ENCODE data around the gene RTN4.

DNA sequence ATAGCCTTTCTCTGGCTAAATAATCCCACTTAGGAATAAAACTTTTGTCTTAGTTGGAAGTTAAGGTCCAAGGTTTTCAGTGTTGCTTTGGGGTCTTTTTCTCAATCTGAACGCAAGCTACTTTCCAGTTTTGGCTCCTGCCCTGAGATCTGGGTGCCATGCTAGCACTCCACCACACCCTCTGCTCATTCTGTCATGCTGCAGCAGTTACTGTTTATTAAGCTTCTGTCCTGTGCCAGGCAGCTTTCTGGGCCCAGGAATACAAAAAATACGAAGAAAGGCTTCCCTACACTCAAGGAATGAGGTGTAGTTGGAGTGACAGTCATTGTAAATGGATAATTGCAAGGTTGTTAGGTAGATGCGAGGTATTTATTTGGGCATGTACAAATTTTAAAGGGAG is 46.3 kb upstream of the RTN4 start:
- TF ChIP-seq CTCF (conservative IDR thresholded peaks at IDR 0.05; ENCODE audit: low read depth in 2 of 2) (no peak), EZH2phosphoT487 (IDR thresholded peaks at IDR 0.05; ENCODE audit: unreplicated experiment) (no peak), EZH2 (IDR thresholded peaks at IDR 0.05; ENCODE audit: low read depth, unreplicated experiment) (no peak), STAT1 (IDR thresholded peaks at IDR 0.05; ENCODE audit: unreplicated experiment) (no peak), POLR2AphosphoS5 (IDR thresholded peaks at IDR 0.05; ENCODE audit: low read depth) (no peak), JUNB (IDR thresholded peaks at IDR 0.05; ENCODE audit: unreplicated experiment) (no peak)
- TF ChIP-seq, protein P1, sequence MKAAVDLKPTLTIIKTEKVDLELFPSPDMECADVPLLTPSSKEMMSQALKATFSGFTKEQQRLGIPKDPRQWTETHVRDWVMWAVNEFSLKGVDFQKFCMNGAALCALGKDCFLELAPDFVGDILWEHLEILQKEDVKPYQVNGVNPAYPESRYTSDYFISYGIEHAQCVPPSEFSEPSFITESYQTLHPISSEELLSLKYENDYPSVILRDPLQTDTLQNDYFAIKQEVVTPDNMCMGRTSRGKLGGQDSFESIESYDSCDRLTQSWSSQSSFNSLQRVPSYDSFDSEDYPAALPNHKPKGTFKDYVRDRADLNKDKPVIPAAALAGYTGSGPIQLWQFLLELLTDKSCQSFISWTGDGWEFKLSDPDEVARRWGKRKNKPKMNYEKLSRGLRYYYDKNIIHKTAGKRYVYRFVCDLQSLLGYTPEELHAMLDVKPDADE (IDR thresholded peaks at IDR 0.05): no peak

Measured in GM23338 (cell line).